Loucy (cell line): Measurements from ENCODE around the gene TTBK2.

Source experiments
- H2AFZ ChIP-seq: fragments of 200-600 bp; sonication (generic); 2 replicates; pipeline ENCODE4 v1.6.0; 2016; ENCODE audit warnings: antibody characterized with exemption, mild to moderate bottlenecking, low read length, moderate library complexity
- H3F3A ChIP-seq: fragments of 200-600 bp; 2 replicates; pipeline ENCODE4 v1.6.0; 2016; ENCODE audit warnings: antibody characterized with exemption, low read depth, mild to moderate bottlenecking
- H3K27me3 ChIP-seq: fragments of 200-600 bp; sonication (generic); 2 replicates; pipeline ENCODE4 v1.6.1; 2014; ENCODE audit warnings: low read length, mild to moderate bottlenecking; ENCODE audit not compliant: insufficient read depth, poor library complexity, severe bottlenecking
- H3K36me3 ChIP-seq: fragments of 200-600 bp; sonication (generic); 2 replicates; pipeline ENCODE4 v1.6.1; 2016; ENCODE audit warnings: low read length; ENCODE audit not compliant: insufficient read depth
- H3K4me1 ChIP-seq: fragments of 200-600 bp; sonication (generic); 2 replicates; pipeline ENCODE4 v1.5.1; 2014; ENCODE audit warnings: low read length, mild to moderate bottlenecking; ENCODE audit not compliant: insufficient read depth, poor library complexity, severe bottlenecking
- H3K4me2 ChIP-seq: fragments of 200-600 bp; sonication (generic); 2 replicates; pipeline ENCODE4 v1.6.0; 2014; ENCODE audit warnings: antibody characterized with exemption, low read length, low read depth, mild to moderate bottlenecking; ENCODE audit not compliant: poor library complexity, severe bottlenecking
- H3K4me3 ChIP-seq: fragments of 200-600 bp; sonication (generic); 2 replicates; pipeline ENCODE4 v1.5.1; 2014; ENCODE audit warnings: low read length, mild to moderate bottlenecking, mixed read lengths; ENCODE audit not compliant: poor library complexity, severe bottlenecking
- H3K79me2 ChIP-seq: fragments of 200-600 bp; sonication (generic); 2 replicates; pipeline ENCODE4 v1.6.1; 2014; ENCODE audit warnings: low read length; ENCODE audit not compliant: insufficient read depth
- H3K9ac ChIP-seq: fragments of 200-600 bp; sonication (generic); 2 replicates; pipeline ENCODE4 v1.6.0; 2014; ENCODE audit warnings: mild to moderate bottlenecking, low read depth, low read length, moderate library complexity; ENCODE audit not compliant: poor library complexity, severe bottlenecking
- H3K9me2 ChIP-seq: fragments of 200-600 bp; sonication (generic); replicated peaks from 2 replicates; pipeline ENCODE4 v1.6.1; 2016; ENCODE audit warnings: low read depth, low read length, mixed read lengths
- H3K9me3 ChIP-seq: fragments of 200-600 bp; sonication (generic); 2 replicates; pipeline ENCODE4 v1.6.1; 2014; ENCODE audit warnings: mild to moderate bottlenecking, antibody characterized with exemption, low read length, low read depth; ENCODE audit not compliant: insufficient read depth
- H4K20me1 ChIP-seq: fragments of 200-600 bp; sonication (generic); 2 replicates; pipeline ENCODE4 v1.6.0; 2014; ENCODE audit warnings: antibody characterized with exemption, low read length, mild to moderate bottlenecking; ENCODE audit not compliant: insufficient read depth, poor library complexity, severe bottlenecking
- EZH2phosphoT487 ChIP-seq: fragments of 200-600 bp; IDR thresholded peaks from 2 replicates; pipeline ENCODE4 v1.6.1; 2018; ENCODE audit warnings: antibody characterized with exemption, mild to moderate bottlenecking, moderate library complexity, borderline replicate concordance
- TF ChIP-seq, protein P1 (sequence below): fragments of 200-600 bp; sonication (generic); conservative IDR thresholded peaks from 2 replicates; pipeline ENCODE4 v1.5.1; 2014; ENCODE audit warnings: mild to moderate bottlenecking, antibody characterized with exemption, low read length

The TTBK2 gene

DNA sequence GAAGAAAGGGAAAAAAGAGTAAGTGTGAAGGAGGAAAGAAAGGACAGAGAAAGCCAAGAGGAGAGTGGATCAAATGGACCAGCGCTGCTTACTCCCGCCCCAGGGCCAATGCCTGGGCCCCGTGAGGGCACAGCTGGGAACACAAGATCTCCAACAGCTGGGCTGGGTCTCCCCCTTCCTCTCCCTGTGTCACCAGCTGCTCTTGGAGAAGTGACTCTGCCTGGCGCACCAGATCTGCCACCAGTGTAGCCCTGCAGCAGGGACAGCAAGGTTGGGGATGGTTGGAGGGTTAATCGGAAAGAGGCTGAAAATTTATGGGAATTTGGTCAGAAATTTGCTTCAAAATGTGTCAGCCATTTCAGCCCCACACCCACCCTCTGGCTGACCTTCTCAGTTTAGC is 192.0 kb downstream of the TTBK2 start:
- Histone ChIP-seq H3K27me3 (no peaks in the 10 kb centered on the region), H3K4me1 (peaks cover 5% of the 10 kb centered on the region), H3F3A (no peaks in the 10 kb centered on the region), H3K4me3 (no peak overlapping the region), H3K9me3 (no peaks in the 10 kb centered on the region), H3K4me2 (no peak overlapping the region), H3K79me2 (no peaks in the 10 kb centered on the region), H3K36me3 (peaks cover 63% of the 10 kb centered on the region; the same call in 1 of the 2 replicates), H3K9me2 (no peaks in the 10 kb centered on the region), H4K20me1 (no peaks in the 10 kb centered on the region), H2AFZ (no peak overlapping the region), H3K9ac (no peak overlapping the region)
- TF ChIP-seq EZH2phosphoT487, result no peak
- TF ChIP-seq, protein P1, sequence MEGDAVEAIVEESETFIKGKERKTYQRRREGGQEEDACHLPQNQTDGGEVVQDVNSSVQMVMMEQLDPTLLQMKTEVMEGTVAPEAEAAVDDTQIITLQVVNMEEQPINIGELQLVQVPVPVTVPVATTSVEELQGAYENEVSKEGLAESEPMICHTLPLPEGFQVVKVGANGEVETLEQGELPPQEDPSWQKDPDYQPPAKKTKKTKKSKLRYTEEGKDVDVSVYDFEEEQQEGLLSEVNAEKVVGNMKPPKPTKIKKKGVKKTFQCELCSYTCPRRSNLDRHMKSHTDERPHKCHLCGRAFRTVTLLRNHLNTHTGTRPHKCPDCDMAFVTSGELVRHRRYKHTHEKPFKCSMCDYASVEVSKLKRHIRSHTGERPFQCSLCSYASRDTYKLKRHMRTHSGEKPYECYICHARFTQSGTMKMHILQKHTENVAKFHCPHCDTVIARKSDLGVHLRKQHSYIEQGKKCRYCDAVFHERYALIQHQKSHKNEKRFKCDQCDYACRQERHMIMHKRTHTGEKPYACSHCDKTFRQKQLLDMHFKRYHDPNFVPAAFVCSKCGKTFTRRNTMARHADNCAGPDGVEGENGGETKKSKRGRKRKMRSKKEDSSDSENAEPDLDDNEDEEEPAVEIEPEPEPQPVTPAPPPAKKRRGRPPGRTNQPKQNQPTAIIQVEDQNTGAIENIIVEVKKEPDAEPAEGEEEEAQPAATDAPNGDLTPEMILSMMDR, result no peak

DNA sequence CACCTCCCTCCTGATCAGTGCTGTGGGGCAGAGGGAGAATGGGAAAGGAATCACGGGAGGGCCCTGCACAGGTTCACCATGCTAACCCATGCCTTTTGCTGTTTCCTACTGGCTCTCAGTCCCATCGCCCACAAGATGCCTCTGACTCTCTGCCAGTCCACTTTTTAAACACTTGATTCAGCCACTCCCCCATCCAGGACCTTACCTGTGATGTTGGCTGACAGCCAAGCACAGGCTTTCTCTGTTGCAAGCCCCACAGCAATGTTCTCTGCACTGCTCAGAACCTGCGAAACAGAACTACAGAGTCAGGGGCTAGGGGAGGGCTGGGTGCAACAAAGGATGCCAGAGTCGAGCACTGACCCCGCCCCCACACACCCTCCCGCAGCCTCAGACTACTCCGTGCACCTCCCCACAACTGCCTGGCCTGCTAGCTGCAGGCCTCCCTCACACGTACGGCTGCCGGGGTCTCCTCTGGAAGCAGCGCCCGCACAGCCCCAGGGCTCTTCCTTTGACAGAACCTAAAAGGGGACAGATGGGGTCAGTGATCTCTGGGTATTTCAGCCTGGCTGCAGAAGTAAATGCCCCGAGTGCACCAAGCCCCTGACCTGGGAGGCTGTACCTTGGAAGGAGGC is 192.7 kb downstream of the TTBK2 start:
- H4K20me1 ChIP-seq, result no peaks in the 10 kb centered on the region
- H3K27me3 ChIP-seq, result no peaks in the 10 kb centered on the region
- no peak overlapping the region for H3K4me3 ChIP-seq
- H3K36me3 ChIP-seq, result peaks cover 70% of the 10 kb centered on the region; the same call in 1 of the 2 replicates
- H3K4me2 ChIP-seq, result no peak overlapping the region
- no peaks in the 10 kb centered on the region for H3K9me3 ChIP-seq
- H3F3A ChIP-seq, result no peaks in the 10 kb centered on the region
- no peak for TF ChIP-seq EZH2phosphoT487
- peaks cover 5% of the 10 kb centered on the region for H3K4me1 ChIP-seq
- no peak overlapping the region for H2AFZ ChIP-seq
- no peaks in the 10 kb centered on the region for H3K9me2 ChIP-seq
- H3K79me2 ChIP-seq, result no peaks in the 10 kb centered on the region
- no peak overlapping the region for H3K9ac ChIP-seq

DNA sequence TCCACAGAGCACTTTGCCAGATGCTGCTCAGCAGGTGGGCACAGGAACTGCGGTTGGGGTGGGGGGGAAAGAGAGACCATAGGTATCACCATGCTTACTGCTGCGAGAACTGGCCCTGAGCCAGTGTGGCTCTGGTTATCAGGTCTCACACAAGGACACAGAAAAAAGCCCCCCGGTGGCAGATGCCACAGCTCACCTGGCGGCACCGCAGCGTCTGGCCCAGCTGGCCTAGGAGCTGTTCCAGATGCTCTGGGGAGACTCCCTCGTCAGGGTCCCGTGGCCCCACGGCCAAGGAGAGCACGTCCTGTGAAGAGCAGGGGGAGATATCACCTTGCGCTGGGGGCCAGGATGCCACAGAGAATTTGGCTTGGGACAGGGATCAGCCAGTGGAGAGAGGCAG is 194.5 kb downstream of the TTBK2 start:
- Histone ChIP-seq H3K4me1 (peaks cover 5% of the 10 kb centered on the region), H3K36me3 (peaks cover 73% of the 10 kb centered on the region)

More for the DNA sequence above, 194.5 kb downstream of the TTBK2 start:
- no peaks in the 10 kb centered on the region for H3K27me3 ChIP-seq
- H3K4me2 ChIP-seq, result no peak overlapping the region
- TF ChIP-seq, protein P1, result no peak
- TF ChIP-seq EZH2phosphoT487, result no peak
- no peaks in the 10 kb centered on the region for H3K79me2 ChIP-seq
- no peaks in the 10 kb centered on the region for H4K20me1 ChIP-seq
- no peaks in the 10 kb centered on the region for H3F3A ChIP-seq
- H3K9ac ChIP-seq, result no peak overlapping the region
- no peaks in the 10 kb centered on the region for H3K9me3 ChIP-seq
- H3K9me2 ChIP-seq, result no peaks in the 10 kb centered on the region
- H2AFZ ChIP-seq, result no peak overlapping the region
- H3K4me3 ChIP-seq, result no peak overlapping the region
